ENCODE data around the gene DCAF11. TPM values are rescaled to one million over a fixed set of nuclear protein-coding genes. Genes with fewer than 3 reads are reported as not detected.

The DCAF11 gene
- total and polyA plus RNA-seq, 2 experiments from 2014 or later: 29.1 to 59.8 TPM

- Histone ChIP-seq H3K9ac (peak within 1 kb of the TSS; percentile 91), H3K9me3 (ENCODE audit: low read depth) (no peaks in the 10 kb centered on the region), H3K4me2 (ENCODE audit: unreplicated experiment) (peak within 1 kb of the TSS; percentile 90), H2AFZ (peak within 1 kb of the TSS; percentile 75), H3K36me3 (ENCODE audit: low read depth) (peaks cover 14% of the 10 kb centered on the region; the same call in 1 of the 2 replicates), H3K79me2 (ENCODE audit: insufficient read depth) (peaks cover 30% of the 10 kb centered on the region), H3K9me2 (ENCODE audit: insufficient read depth) (no peaks in the 10 kb centered on the region), H4K20me1 (ENCODE audit: insufficient read depth) (no peaks in the 10 kb centered on the region), H3F3A (ENCODE audit: insufficient read depth) (peaks cover 12% of the 10 kb centered on the region), H3K27me3 (replicated peaks; ENCODE audit: insufficient read depth) (no peaks in the 10 kb centered on the region), H3K4me3 (peak within 1 kb of the TSS; percentile 94), H3K27ac (peak within 1 kb of the TSS; percentile 70), H3K4me1 (ENCODE audit: insufficient read depth) (peaks cover 10% of the 10 kb centered on the region)
- 1% methylated on average over 34 to 65 of the region's 68 CpGs for WGBS, 2 experiments (ENCODE audit: low coverage in 1 of 2, low lambda C conversion rate in 2 of 2, missing lambda C conversion rate in 2 of 2)
- in situ Hi-C loops (cut with MboI): no loop called here
- TF ChIP-seq EZH2 (IDR thresholded peaks at IDR 0.05; ENCODE audit: insufficient read depth, poor library complexity, severe bottlenecking) (no peak), EZH2phosphoT487 (IDR thresholded peaks at IDR 0.05; ENCODE audit: insufficient read depth, low read depth) (no peak)
- DNase-seq: peak; percentile 96
These were observed 20.4 kb upstream of the DCAF11 start, which contains the start of gene PCK2 for GRCh38 chr14:24093901-24094840. PCK2 (plus strand) TSS chr14:24094311; CDS start chr14:24094406, 95 bp downstream.

GRCh38 chr14:24094841-24095270, 19.7 kb upstream of the DCAF11 start:
- Histone ChIP-seq H3K9me3 (ENCODE audit: low read depth) (no peaks in the 10 kb centered on the region), H3K4me2 (ENCODE audit: unreplicated experiment) (peak overlapping the region; percentile 90), H3K27ac (peak overlapping the region; percentile 70), H3K79me2 (ENCODE audit: insufficient read depth) (peaks cover 30% of the 10 kb centered on the region), H3K9me2 (ENCODE audit: insufficient read depth) (no peaks in the 10 kb centered on the region), H3K27me3 (replicated peaks; ENCODE audit: insufficient read depth) (no peaks in the 10 kb centered on the region), H2AFZ (peak overlapping the region; percentile 75), H3F3A (ENCODE audit: insufficient read depth) (peaks cover 12% of the 10 kb centered on the region), H3K9ac (peak overlapping the region; percentile 91), H3K36me3 (ENCODE audit: low read depth) (peaks cover 15% of the 10 kb centered on the region; the same call in 1 of the 2 replicates), H3K4me3 (peak overlapping the region; percentile 94), H4K20me1 (ENCODE audit: insufficient read depth) (no peaks in the 10 kb centered on the region), H3K4me1 (ENCODE audit: insufficient read depth) (peaks cover 10% of the 10 kb centered on the region)
- in situ Hi-C loops (cut with MboI): no loop called here
- no peak for DNase-seq
- 2% methylated on average over 14 of the region's 14 CpGs for WGBS, 2 experiments (ENCODE audit: low coverage in 1 of 2, low lambda C conversion rate in 2 of 2, missing lambda C conversion rate in 2 of 2)
- no peak for TF ChIP-seq EZH2phosphoT487 (IDR thresholded peaks at IDR 0.05; ENCODE audit: insufficient read depth, low read depth)

- peaks cover 21% of the 10 kb centered on the region; the same call in 1 of the 2 replicates for H3K36me3 ChIP-seq (ENCODE audit: low read depth)
- WGBS, 2 experiments (ENCODE audit: low coverage in 1 of 2, low lambda C conversion rate in 2 of 2, missing lambda C conversion rate in 2 of 2): 28 to 30% methylated on average over 12 of the region's 12 CpGs
These were observed 19.1 kb upstream of the DCAF11 start for GRCh38 chr14:24095271-24096068.

GRCh38 chr14:24096545-24097181, 17.9 kb upstream of the DCAF11 start:
- Histone ChIP-seq H3K27me3 (replicated peaks; ENCODE audit: insufficient read depth) (no peaks in the 10 kb centered on the region), H3F3A (ENCODE audit: insufficient read depth) (peaks cover 12% of the 10 kb centered on the region), H3K36me3 (ENCODE audit: low read depth) (peaks cover 31% of the 10 kb centered on the region; the same call in 1 of the 2 replicates), H3K9ac (no peak overlapping the region), H3K27ac (no peak overlapping the region), H2AFZ (no peak overlapping the region), H3K4me3 (no peak overlapping the region), H3K4me1 (ENCODE audit: insufficient read depth) (peaks cover 10% of the 10 kb centered on the region), H3K9me3 (ENCODE audit: low read depth) (no peaks in the 10 kb centered on the region), H4K20me1 (ENCODE audit: insufficient read depth) (no peaks in the 10 kb centered on the region), H3K4me2 (ENCODE audit: unreplicated experiment) (no peak overlapping the region), H3K9me2 (ENCODE audit: insufficient read depth) (no peaks in the 10 kb centered on the region), H3K79me2 (ENCODE audit: insufficient read depth) (peaks cover 30% of the 10 kb centered on the region)
- in situ Hi-C loops (cut with MboI): no loop called here
- DNase-seq: no peak
- 90 to 92% methylated on average over 8 of the region's 8 CpGs for WGBS, 2 experiments (ENCODE audit: low coverage in 1 of 2, low lambda C conversion rate in 2 of 2, missing lambda C conversion rate in 2 of 2)
- no peak for TF ChIP-seq EZH2 (IDR thresholded peaks at IDR 0.05; ENCODE audit: insufficient read depth, poor library complexity, severe bottlenecking)
- TF ChIP-seq EZH2phosphoT487 (IDR thresholded peaks at IDR 0.05; ENCODE audit: insufficient read depth, low read depth): no peak

More at GRCh38 chr14:24095271-24096068, 19.1 kb upstream of the DCAF11 start:
- TF ChIP-seq EZH2phosphoT487 (IDR thresholded peaks at IDR 0.05; ENCODE audit: insufficient read depth, low read depth) (no peak), EZH2 (IDR thresholded peaks at IDR 0.05; ENCODE audit: insufficient read depth, poor library complexity, severe bottlenecking) (no peak)
- Histone ChIP-seq H3K4me1 (ENCODE audit: insufficient read depth) (peaks cover 10% of the 10 kb centered on the region), H3K4me2 (ENCODE audit: unreplicated experiment) (peak overlapping the region; percentile 90), H3F3A (ENCODE audit: insufficient read depth) (peaks cover 12% of the 10 kb centered on the region), H3K27ac (peak overlapping the region; percentile 70; the same call in 1 of the 2 replicates), H2AFZ (peak overlapping the region; percentile 75), H4K20me1 (ENCODE audit: insufficient read depth) (no peaks in the 10 kb centered on the region), H3K9me2 (ENCODE audit: insufficient read depth) (no peaks in the 10 kb centered on the region), H3K9ac (peak overlapping the region; percentile 91), H3K79me2 (ENCODE audit: insufficient read depth) (peaks cover 30% of the 10 kb centered on the region), H3K27me3 (replicated peaks; ENCODE audit: insufficient read depth) (no peaks in the 10 kb centered on the region), H3K4me3 (peak overlapping the region; percentile 94), H3K9me3 (ENCODE audit: low read depth) (no peaks in the 10 kb centered on the region)
- DNase-seq: peak; percentile 77
- in situ Hi-C loops (cut with MboI): no loop called here

All from GM23248 (cell line).